ENCODE data around the gene VSTM4.

The VSTM4 gene

GRCh38 chr10:49090696-49091380 is 24.5 kb downstream of the VSTM4 start:
- no peak for DNase-seq

GRCh38 chr10:49090189-49090575 is 25.1 kb downstream of the VSTM4 start:
- no peak for DNase-seq

GRCh38 chr10:49089557-49090188 is 25.6 kb downstream of the VSTM4 start:
- DNase-seq = no peak

- DNase-seq = no peak
These were observed 26.2 kb downstream of the VSTM4 start for GRCh38 chr10:49089152-49089551.

- no peak for DNase-seq
These were observed 28.4 kb downstream of the VSTM4 start for GRCh38 chr10:49086889-49087288.

- peak; percentile 42 for DNase-seq
These were observed 32.1 kb downstream of the VSTM4 start for GRCh38 chr10:49083261-49083660.

GRCh38 chr10:49082766-49083165 is 32.6 kb downstream of the VSTM4 start:
- DNase-seq = no peak

GRCh38 chr10:49081547-49082275 is 33.6 kb downstream of the VSTM4 start:
- peak; percentile 71 for DNase-seq

GRCh38 chr10:49080965-49081364 is 34.4 kb downstream of the VSTM4 start:
- DNase-seq = peak; percentile 39

GRCh38 chr10:49080071-49080470 is 35.3 kb downstream of the VSTM4 start:
- peak; percentile 80 for DNase-seq

- no peak for DNase-seq
These were observed 35.8 kb downstream of the VSTM4 start for GRCh38 chr10:49079499-49079898.

- DNase-seq = no peak
These were observed 36.2 kb downstream of the VSTM4 start for GRCh38 chr10:49079072-49079471.

- DNase-seq = no peak
These were observed 36.9 kb downstream of the VSTM4 start for GRCh38 chr10:49078433-49078832.

GRCh38 chr10:49076741-49077521 is 38.4 kb downstream of the VSTM4 start:
- DNase-seq = peak; percentile 73

- DNase-seq = no peak
These were observed 39.0 kb downstream of the VSTM4 start for GRCh38 chr10:49076319-49076718.

- no peak for DNase-seq
These were observed 39.6 kb downstream of the VSTM4 start for GRCh38 chr10:49075743-49076142.

- peak; percentile 78 for DNase-seq
These were observed 40.3 kb downstream of the VSTM4 start for GRCh38 chr10:49074836-49075682.

- DNase-seq = no peak
These were observed 43.0 kb downstream of the VSTM4 start for GRCh38 chr10:49072166-49072885.

GRCh38 chr10:49071160-49071761 is 44.1 kb downstream of the VSTM4 start:
- DNase-seq = peak; percentile 73

- no peak for DNase-seq
These were observed 44.6 kb downstream of the VSTM4 start for GRCh38 chr10:49070701-49071100.

GRCh38 chr10:49068672-49069217 is 46.6 kb downstream of the VSTM4 start:
- no peak for DNase-seq

Data from RPMI8226 (cell line).